ENCODE results near the gene GOSR1. TPM values are rescaled to one million over a fixed set of nuclear protein-coding genes. Genes with fewer than 3 reads are reported as not detected.
"Not testable (repeated sequence)": the region's sequence is repeated elsewhere in the genome, so short reads cannot be mapped to it uniquely, and the experiment has no call there.

Gene GOSR1
- total RNA-seq, 1 experiment from 2014 or later: 39.9 TPM

- peaks cover 9% of the 10 kb centered on the region for H3K4me1 ChIP-seq
- H3K9me3 ChIP-seq (replicated peaks): no peaks in the 10 kb centered on the region
- no peak overlapping the region for H3K4me3 ChIP-seq
- H3K27me3 ChIP-seq: no peaks in the 10 kb centered on the region
- H3K27ac ChIP-seq: no peak overlapping the region
- DNase-seq: no peak
- H3K36me3 ChIP-seq: no peaks in the 10 kb centered on the region
Observed at GRCh38 chr17:30558686-30559545, 81.7 kb downstream of the GOSR1 start.

- Histone ChIP-seq H3K27ac (no peak overlapping the region), H3K9me3 (replicated peaks) (no peaks in the 10 kb centered on the region), H3K4me3 (no peak overlapping the region), H3K36me3 (no peaks in the 10 kb centered on the region), H3K4me1 (peaks cover 14% of the 10 kb centered on the region), H3K27me3 (no peaks in the 10 kb centered on the region)
- no peak for DNase-seq
Observed at GRCh38 chr17:30559656-30560055, 82.4 kb downstream of the GOSR1 start.

DNA sequence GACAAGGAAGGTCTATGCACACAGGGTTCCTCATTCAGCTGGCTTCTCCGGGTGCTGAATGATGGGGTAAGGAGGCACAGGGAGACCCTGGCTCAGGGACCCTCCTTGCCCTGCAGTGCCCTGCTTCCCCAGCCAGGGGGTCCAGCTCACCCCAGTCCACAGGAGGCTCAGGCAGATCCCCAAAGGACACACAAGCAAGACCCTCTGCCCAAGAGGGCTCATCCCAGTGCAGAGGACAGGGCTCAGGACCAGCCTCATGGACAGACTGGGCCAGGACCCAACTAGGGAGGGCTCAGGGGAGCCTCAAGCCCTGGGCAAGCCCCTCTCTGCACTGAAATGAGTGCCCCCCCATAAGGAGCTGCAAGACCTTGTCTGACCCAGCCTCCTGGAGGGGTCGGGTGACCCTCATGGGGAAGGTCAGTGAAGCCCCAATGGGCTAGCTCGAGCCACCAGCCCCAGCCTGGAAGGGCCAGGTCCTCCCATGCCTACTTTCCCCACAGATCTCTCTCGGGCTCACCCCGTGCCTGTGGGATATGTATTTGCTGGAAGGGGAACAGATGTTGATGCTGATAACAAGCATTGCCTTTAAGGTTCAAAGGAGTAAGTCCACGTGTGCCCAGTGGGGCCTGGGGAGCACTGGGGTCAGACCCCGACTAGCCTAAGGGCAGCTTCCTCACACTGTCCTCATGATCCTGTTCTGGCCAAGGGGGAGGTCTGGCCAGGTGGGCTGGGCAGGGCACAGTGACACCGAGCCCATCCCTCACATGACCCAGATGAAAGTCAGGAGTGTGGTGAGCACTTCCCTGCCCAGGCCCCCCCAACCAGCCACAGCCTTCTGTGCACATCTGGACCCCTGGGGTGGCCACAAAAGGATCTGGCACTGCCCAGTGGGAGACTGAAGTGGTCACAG is 83.2 kb downstream of the GOSR1 start:
- H3K36me3 ChIP-seq; H3K4me3 ChIP-seq; H3K27ac ChIP-seq; H3K9me3 ChIP-seq (replicated peaks); H3K27me3 ChIP-seq; DNase-seq: not testable (repeated sequence)
- H3K4me1 ChIP-seq: peaks cover 16% of the 10 kb centered on the region

DNA sequence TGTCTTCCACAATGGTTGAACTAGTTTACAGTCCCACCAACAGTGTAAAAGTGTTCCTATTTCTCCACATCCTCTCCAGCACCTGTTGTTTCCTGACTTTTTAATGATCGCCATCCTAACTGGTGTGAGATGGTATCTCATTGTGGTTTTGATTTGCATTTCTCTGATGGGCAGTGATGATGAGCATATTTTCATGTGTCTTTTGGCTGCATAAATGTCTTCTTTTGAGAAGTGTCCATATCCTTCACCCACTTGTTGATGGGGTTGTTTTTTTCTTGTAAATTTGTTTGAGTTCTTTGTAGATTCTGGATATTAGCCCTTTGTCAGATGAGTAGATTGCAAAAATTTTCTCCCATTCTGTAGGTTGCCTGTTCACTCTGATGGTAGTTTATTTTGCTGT is 84.6 kb downstream of the GOSR1 start:
- H3K4me3 ChIP-seq; H3K27ac ChIP-seq; H3K36me3 ChIP-seq; H3K27me3 ChIP-seq; H3K9me3 ChIP-seq (replicated peaks); DNase-seq: not testable (repeated sequence)
- H3K4me1 ChIP-seq: peaks cover 16% of the 10 kb centered on the region

- not testable (repeated sequence) for H3K4me3 ChIP-seq; DNase-seq; H3K36me3 ChIP-seq; H3K9me3 ChIP-seq (replicated peaks); H3K27me3 ChIP-seq
- Histone ChIP-seq H3K4me1 (peaks cover 16% of the 10 kb centered on the region), H3K27ac (peak overlapping the region; percentile 35)
Observed at GRCh38 chr17:30563131-30563904, 86.1 kb downstream of the GOSR1 start.

- H3K36me3 ChIP-seq: not testable (repeated sequence)
- peak; percentile 52 to 77 for DNase-seq
Observed at GRCh38 chr17:30563905-30564390, 86.7 kb downstream of the GOSR1 start.

DNA sequence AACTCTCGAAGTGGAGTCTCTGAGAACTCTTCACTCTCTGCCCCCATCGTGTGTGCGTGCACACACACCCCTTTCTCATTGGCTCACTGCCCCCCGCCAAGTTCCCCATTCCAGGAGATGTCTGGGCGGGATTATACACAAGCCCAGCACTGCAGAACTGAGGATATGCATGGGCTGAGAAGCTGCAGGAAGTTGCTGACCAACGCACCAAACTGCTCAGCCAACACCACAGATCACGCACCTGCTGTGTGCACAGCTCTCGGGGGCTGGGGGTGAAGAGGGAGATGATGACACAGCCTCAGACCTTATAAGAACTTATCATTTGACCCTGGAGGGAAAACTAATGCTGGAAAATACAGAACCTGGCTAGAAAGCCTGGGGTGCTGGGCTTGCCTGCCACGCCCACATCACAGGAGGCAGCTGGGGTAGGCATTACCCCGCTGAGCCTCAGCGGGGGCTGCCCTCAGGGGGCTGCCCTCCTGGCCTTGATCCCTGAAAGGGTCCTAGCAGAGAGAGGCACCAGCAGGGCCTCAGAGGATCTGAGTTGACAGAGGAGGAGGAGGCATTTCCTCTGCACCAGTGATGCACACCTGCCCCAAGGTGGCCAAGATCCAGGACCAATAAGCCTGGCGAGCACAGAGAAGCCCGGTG is 87.3 kb downstream of the GOSR1 start:
- H3K27me3 ChIP-seq; H3K9me3 ChIP-seq (replicated peaks): not testable (repeated sequence)
- peak; percentile 42 to 54 for DNase-seq

More at GRCh38 chr17:30563905-30564390, 86.7 kb downstream of the GOSR1 start:
- H3K27ac ChIP-seq: peak overlapping the region; percentile 35
- not testable (repeated sequence) for H3K9me3 ChIP-seq (replicated peaks); H3K4me3 ChIP-seq; H3K27me3 ChIP-seq
- H3K4me1 ChIP-seq: peaks cover 16% of the 10 kb centered on the region

DNA sequence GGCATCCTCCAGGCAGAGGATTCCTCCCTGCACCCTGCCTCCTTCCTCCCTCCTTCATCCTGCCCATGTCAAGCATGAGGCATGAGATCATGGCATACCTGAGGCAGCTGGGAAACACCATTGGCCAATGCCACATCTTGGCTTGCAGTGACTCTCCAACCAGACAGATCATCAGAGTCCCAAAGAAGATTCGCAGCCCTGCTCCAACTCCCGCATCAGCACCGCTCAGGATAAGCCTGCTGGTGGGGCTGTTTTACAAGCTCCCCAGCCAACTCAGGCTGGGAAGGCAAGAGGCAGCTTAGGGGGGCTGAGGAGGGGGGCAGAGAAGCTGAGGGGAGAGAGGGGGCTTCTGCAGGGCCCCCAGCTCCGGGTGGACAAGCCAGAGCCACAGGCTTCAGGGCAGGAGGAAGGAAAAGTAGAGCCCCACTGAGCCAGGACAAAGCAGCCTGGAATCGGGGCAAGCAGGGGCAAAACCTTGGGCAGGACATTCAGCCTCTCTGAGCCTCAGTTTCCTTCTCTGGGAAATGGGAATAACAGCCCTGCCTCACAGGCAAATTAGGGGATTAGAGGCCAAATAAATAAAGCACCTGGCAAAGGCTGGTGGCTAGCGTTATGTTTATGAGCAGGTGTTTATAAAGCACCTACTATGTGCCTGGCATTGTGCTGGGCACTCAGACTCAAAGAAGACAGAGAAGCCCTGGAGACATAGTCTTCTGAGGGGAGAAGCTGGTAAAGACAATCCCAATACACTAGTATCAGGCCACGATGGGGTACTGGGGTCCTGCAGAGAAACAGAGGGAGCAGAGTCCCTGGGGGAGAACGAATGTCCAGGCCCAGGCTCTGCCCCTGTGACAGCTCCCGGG is 88.1 kb downstream of the GOSR1 start:
- H3K9me3 ChIP-seq (replicated peaks): no peaks in the 10 kb centered on the region
- peaks cover 18% of the 10 kb centered on the region for H3K4me1 ChIP-seq
- H3K27me3 ChIP-seq: no peaks in the 10 kb centered on the region
- H3K4me3 ChIP-seq: no peak overlapping the region
- peak in 1 of 2 experiments; percentile 20 for DNase-seq
- H3K27ac ChIP-seq: no peak overlapping the region
- H3K36me3 ChIP-seq: no peaks in the 10 kb centered on the region

More for the DNA sequence above, 87.3 kb downstream of the GOSR1 start:
- H3K27ac ChIP-seq, H3K36me3 ChIP-seq, H3K4me3 ChIP-seq: not testable (repeated sequence)
- peaks cover 16% of the 10 kb centered on the region for H3K4me1 ChIP-seq

GRCh38 chr17:30566104-30566503 is 88.9 kb downstream of the GOSR1 start:
- H3K9me3 ChIP-seq (replicated peaks); H3K27ac ChIP-seq; H3K36me3 ChIP-seq; H3K4me3 ChIP-seq; H3K27me3 ChIP-seq; DNase-seq: not testable (repeated sequence)
- H3K4me1 ChIP-seq: peaks cover 21% of the 10 kb centered on the region

GRCh38 chr17:30566516-30567225 is 89.5 kb downstream of the GOSR1 start:
- H3K36me3 ChIP-seq; H3K27me3 ChIP-seq; DNase-seq; H3K4me3 ChIP-seq; H3K27ac ChIP-seq; H3K9me3 ChIP-seq (replicated peaks): not testable (repeated sequence)
- H3K4me1 ChIP-seq: peaks cover 21% of the 10 kb centered on the region

- H3K4me1 ChIP-seq: peaks cover 21% of the 10 kb centered on the region
- H3K27ac ChIP-seq: no peak overlapping the region
- peak in 1 of 2 experiments; percentile 22 for DNase-seq
- H3K27me3 ChIP-seq: no peaks in the 10 kb centered on the region
- H3K9me3 ChIP-seq (replicated peaks): no peaks in the 10 kb centered on the region
- H3K4me3 ChIP-seq: no peak overlapping the region
- no peaks in the 10 kb centered on the region for H3K36me3 ChIP-seq
Observed at GRCh38 chr17:30567231-30568116, 90.3 kb downstream of the GOSR1 start.

- Histone ChIP-seq H3K27me3 (no peaks in the 10 kb centered on the region), H3K4me1 (peaks cover 21% of the 10 kb centered on the region), H3K36me3 (no peaks in the 10 kb centered on the region), H3K27ac (no peak overlapping the region), H3K4me3 (no peak overlapping the region), H3K9me3 (replicated peaks) (no peaks in the 10 kb centered on the region)
- DNase-seq: no peak
Observed at GRCh38 chr17:30568117-30568430, 90.9 kb downstream of the GOSR1 start.

Measured in SJCRH30 (cell line).